Activated CD4-positive, CD25-positive, alpha-beta regulatory T cell (primary cell): Measurements from ENCODE around the gene MMUT.
"Not testable (repeated sequence)": the region's sequence is repeated elsewhere in the genome, so short reads cannot be mapped to it uniquely, and the experiment has no call there.

Experiments
- DNase-seq, 4 experiments: peaks; one replicate each; lab custom pipeline; 2025; lab: John Stamatoyannopoulos, UW

Gene MMUT

GRCh38 chr6:49423817-49424216 lies 39.2 kb downstream of the MMUT start:
- no peak for DNase-seq

DNA sequence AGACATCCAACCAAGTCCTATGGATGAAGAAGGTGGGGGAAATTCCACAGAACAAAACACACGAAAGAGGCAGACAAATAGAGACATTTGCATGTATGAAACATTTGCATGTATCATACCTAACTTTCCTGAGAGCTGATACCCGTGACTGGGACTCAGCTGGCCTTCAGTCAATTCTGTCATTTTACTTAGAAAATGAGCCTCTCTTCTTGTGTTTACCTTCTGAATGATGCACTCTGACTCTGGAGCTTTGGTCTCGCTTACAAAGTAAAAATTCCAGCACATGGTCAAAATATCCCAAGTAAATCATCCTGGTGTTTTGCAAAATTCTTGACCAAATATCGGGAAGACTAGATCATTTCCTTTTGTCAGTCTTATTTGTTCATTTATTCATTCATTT lies 46.9 kb downstream of the MMUT start:
- no peak for DNase-seq

DNA sequence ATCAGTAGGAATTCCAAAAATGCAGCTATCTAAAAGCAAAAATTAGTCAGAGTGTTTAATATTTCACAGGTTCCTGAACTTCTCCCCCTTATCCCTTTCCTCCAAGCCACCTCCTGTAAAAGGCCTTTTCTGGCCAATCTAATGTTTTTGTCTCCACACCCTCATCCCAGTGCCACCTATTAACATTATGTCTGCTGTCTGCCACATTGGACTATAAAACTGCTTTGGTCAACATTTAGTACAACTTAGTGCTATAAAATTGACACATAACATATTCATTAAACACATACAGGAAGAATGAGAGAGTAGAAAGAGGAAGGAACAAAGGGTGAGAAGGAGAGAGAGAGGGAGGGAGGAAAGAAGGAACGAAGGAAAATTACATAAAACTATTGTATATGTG lies 47.7 kb downstream of the MMUT start:
- no peak for DNase-seq

DNA sequence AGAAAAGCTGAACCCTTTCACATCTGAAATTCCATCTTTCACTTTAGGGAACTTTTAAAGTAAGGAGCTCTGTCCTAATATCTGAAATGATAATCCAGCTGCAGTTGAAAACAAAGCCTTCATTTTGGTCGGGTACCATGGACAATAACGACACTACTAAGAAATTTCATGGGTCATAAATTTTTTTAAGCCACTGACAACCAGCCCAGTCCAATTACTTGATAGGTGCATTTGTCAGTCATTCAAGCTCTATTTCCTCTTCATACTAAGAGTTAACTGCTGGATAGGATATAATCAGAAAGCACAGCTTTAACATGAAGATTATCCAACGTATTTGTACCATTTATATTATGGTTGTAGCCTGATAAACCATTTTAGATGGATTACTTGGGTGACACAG lies 52.5 kb downstream of the MMUT start:
- no peak for DNase-seq

GRCh38 chr6:49409951-49410542 lies 53.0 kb downstream of the MMUT start:
- peak; percentile 4 to 39 (median 16) for DNase-seq

DNA sequence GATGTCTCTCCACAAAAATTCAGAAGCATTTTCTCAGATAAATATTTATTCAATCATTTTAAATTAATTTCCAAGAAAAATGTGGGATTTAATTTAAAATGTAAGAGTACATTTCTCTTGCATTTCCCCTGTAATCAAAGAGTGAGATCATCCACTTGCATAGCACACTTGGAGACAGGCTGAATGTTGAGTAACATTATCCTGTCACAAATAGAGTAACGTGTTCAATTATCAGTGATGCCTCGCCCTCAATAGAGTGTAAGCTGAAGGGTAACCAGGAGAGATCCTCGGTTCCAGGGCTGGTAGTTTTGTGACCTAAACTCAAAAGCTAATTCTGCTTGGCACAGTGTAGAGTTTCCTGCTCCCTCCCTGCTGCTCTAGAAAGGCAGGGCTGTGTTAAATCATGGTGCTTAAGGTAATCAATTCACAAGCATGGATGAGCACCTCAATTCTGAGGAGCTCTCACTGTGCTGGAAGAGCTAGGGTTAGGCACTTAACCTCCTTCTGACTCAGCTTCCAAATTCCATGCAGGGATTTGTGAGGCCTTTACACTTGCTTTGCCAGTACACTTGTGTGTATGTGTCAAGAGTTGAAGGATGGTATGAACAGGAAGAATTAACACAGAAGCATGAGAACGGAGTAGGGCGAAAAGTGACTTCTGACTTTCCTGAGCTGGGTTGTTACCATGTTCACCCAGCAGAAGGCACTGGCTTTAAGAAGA lies 56.6 kb downstream of the MMUT start:
- no peak for DNase-seq

DNA sequence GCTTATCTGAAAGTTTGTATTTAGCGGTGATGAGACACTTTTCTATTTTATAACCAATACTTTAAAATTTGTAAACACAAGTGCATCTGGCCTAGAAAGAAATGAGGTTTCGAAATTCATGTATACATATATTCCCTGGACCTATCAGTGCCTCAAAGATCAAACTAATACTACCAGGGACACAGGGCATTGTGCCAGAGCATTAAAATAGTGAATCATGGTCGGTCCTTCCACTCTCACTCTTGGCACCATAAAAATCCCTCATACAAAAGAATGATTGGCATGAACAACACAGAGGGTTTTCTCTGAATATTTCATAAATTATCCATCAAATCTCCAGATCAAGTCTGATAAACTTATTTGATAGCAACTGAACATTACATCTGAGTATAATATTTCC lies 62.0 kb downstream of the MMUT start:
- DNase-seq: no peak

- not testable (repeated sequence) for DNase-seq
Observed at GRCh38 chr6:49386667-49387508, 76.2 kb downstream of the MMUT start.

DNA sequence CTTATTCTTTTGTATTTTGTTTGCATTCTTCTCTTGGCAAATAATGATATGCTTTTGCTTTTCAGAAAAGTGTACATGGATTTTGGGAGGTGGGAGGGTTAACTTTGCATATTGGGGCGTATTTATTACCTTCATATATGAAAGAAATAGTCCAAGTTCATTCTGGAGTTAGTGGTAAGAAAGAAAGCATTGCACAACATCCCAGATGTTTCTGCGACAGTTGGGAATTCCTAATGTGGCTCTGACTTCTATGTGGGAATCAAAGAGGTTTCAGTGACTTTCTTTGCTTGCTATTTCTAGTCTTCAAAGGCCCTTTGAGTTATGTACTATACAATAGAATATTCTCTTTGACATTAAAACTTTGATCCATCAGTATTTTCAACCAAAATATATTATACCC lies 78.1 kb downstream of the MMUT start:
- no peak for DNase-seq
